ENCODE results near the gene JMJD8. TPM values are rescaled to one million over a fixed set of nuclear protein-coding genes. Genes with fewer than 3 reads are reported as not detected.
A peak's percentile ranks its signal among the peaks of the same experiment; 100 is the strongest.
"Not testable (repeated sequence)": the region's sequence is repeated elsewhere in the genome, so short reads cannot be mapped to it uniquely, and the experiment has no call there.

Gene JMJD8
- total and polyA plus RNA-seq, 2 experiments from 2014 or later = 48.5 to 82.5 TPM

DNA sequence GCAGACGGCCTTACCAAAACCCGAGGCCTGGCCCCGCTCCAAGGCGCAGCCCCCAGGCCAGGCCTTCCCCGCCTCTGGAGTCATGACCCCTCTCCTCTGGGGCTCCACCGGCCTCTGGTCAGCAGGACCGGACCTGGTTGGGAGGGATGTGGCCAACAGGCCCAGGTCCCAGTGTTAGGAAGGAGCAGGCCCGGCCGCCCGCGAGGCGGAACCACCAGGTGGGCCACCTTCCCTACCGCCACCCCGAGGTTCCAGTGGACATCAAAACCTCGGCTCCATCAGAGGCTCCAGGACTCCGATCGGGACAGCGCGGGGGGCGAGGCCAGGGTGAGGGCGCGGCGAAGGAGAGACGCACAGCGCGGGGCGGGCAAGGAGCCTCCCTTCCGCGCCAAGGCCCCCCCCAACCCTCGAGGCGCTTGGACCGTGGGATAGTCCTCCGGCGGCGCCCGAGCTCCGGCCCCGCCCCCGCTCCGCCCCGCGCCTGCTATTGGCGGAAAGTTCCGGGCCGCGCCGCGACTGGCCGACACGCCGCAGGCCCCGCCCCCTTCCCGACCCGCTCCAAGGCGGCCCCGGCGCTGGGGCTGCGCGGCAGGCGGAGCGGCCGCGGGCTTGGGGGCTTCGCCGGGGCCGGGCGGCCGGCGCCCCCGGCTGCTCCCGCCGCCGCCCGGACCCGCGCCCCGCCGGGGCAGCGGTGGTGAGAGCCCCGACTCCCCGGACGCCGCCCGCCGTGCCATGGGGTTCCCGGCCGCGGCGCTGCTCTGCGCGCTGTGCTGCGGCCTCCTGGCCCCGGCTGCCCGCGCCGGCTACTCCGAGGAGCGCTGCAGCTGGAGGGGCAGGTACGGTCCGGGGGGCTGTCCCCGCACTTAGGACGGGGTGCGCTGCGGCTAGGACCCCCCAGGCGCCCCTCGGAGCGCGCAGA, 30.7 kb upstream of the JMJD8 start, which contains the start of gene METRN:
METRN (plus strand) TSS at position 561 of the 919 bp plus-strand sequence; CDS start at position 733, 172 bp downstream.
- peak; percentile 95 for DNase-seq (ENCODE audit: low spot score)
- Histone ChIP-seq H3K4me1 (ENCODE audit: insufficient read depth) (peaks cover 6% of the 10 kb centered on the region; the same call in 1 of the 2 replicates), H3K4me2 (peak within 1 kb of the TSS; percentile 81), H3K27ac (ENCODE audit: low read depth) (no peak within 1 kb of the TSS), H3F3A (replicated peaks; ENCODE audit: low read depth) (no peaks in the 10 kb centered on the region), H3K9me2 (ENCODE audit: insufficient read depth) (no peaks in the 10 kb centered on the region), H3K27me3 (ENCODE audit: insufficient read depth) (peaks cover 53% of the 10 kb centered on the region), H2AFZ (peak within 1 kb of the TSS; percentile 76), H3K79me2 (replicated peaks; ENCODE audit: insufficient read depth) (no peaks in the 10 kb centered on the region), H3K36me3 (ENCODE audit: insufficient read depth) (no peaks in the 10 kb centered on the region), H4K20me1 (replicated peaks; ENCODE audit: insufficient read depth) (no peaks in the 10 kb centered on the region), H3K4me3 (peak within 1 kb of the TSS; percentile 59)
- Mint-ChIP-seq H3K27ac (no peak within 1 kb of the TSS), H3K4me1 (peaks cover 8% of the 10 kb centered on the region; the same call in 2 of the 3 replicates), H3K27me3 (ENCODE audit: insufficient read depth, low read depth, poor library complexity) (peaks cover 37% of the 10 kb centered on the region), H3K9me3 (peaks cover 4% of the 10 kb centered on the region; the same call in 1 of the 3 replicates), H3K36me3 (ENCODE audit: low read depth) (no peaks in the 10 kb centered on the region), H3K4me3 (peak within 1 kb of the TSS; percentile 64)
- TF ChIP-seq ZNF114 (CRISPR knock-in tag; IDR thresholded peaks at IDR 0.05) (no peak), POLR2AphosphoS5 (IDR thresholded peaks at IDR 0.05; ENCODE audit: low read depth) (peak; percentile 28)
- peak; percentile 44 for ATAC-seq

DNA sequence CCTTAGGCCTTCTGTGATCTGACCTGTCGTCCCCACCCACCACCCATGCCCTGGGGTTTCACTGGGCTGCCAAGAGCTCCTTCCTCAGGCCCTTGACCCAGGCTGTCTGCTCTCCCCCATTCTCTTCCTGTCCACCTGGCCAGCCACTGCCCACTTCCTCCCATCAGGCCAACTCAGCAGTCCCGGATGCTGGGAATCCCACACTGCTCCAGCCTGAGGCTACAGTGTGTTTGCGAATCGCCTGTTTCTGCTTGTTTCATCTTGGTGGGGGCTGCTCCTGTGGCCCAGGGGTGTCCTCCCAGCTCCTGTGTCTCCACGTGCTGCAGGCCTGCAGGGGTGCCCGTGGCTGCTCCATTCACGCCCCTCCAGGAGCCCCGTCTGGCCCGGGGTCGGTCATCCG, 29.9 kb upstream of the JMJD8 start:
- no peak overlapping the region for H3K27ac Mint-ChIP-seq
- TF ChIP-seq CREB1 (CRISPR knock-in tag; IDR thresholded peaks at IDR 0.05; ENCODE audit: low read depth) (no peak), NANOG (IDR thresholded peaks at IDR 0.05; ENCODE audit: borderline replicate concordance) (no peak), POLR2AphosphoS5 (IDR thresholded peaks at IDR 0.05; ENCODE audit: low read depth) (no peak)
- TF ChIP-seq, protein P1, sequence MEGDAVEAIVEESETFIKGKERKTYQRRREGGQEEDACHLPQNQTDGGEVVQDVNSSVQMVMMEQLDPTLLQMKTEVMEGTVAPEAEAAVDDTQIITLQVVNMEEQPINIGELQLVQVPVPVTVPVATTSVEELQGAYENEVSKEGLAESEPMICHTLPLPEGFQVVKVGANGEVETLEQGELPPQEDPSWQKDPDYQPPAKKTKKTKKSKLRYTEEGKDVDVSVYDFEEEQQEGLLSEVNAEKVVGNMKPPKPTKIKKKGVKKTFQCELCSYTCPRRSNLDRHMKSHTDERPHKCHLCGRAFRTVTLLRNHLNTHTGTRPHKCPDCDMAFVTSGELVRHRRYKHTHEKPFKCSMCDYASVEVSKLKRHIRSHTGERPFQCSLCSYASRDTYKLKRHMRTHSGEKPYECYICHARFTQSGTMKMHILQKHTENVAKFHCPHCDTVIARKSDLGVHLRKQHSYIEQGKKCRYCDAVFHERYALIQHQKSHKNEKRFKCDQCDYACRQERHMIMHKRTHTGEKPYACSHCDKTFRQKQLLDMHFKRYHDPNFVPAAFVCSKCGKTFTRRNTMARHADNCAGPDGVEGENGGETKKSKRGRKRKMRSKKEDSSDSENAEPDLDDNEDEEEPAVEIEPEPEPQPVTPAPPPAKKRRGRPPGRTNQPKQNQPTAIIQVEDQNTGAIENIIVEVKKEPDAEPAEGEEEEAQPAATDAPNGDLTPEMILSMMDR (conservative IDR thresholded peaks at IDR 0.05; ENCODE audit: low read depth in 2 of 2) = no peak
- Histone ChIP-seq H3K27me3 (ENCODE audit: insufficient read depth) (peaks cover 54% of the 10 kb centered on the region), H2AFZ (no peak overlapping the region; the same call in 1 of the 2 replicates), H3F3A (replicated peaks; ENCODE audit: low read depth) (no peaks in the 10 kb centered on the region), H3K4me2 (no peak overlapping the region), H4K20me1 (replicated peaks; ENCODE audit: insufficient read depth) (no peaks in the 10 kb centered on the region), H3K4me3 (peak overlapping the region; percentile 47; the same call in 1 of the 2 replicates), H3K79me2 (replicated peaks; ENCODE audit: insufficient read depth) (no peaks in the 10 kb centered on the region), H3K9me2 (ENCODE audit: insufficient read depth) (no peaks in the 10 kb centered on the region), H3K27ac (ENCODE audit: low read depth) (no peak overlapping the region), H3K4me1 (ENCODE audit: insufficient read depth) (peaks cover 4% of the 10 kb centered on the region; the same call in 1 of the 2 replicates), H3K36me3 (ENCODE audit: insufficient read depth) (no peaks in the 10 kb centered on the region)
- DNase-seq (ENCODE audit: low spot score) (no peak), ATAC-seq (no peak)
- H3K36me3 Mint-ChIP-seq (ENCODE audit: low read depth) = no peaks in the 10 kb centered on the region
- H3K4me1 Mint-ChIP-seq = peaks cover 5% of the 10 kb centered on the region; the same call in 2 of the 3 replicates
- H3K27me3 Mint-ChIP-seq (ENCODE audit: insufficient read depth, low read depth, poor library complexity) = peaks cover 42% of the 10 kb centered on the region
- H3K4me3 Mint-ChIP-seq = no peak overlapping the region
- H3K9me3 Mint-ChIP-seq = peaks cover 4% of the 10 kb centered on the region; the same call in 1 of the 3 replicates

DNA sequence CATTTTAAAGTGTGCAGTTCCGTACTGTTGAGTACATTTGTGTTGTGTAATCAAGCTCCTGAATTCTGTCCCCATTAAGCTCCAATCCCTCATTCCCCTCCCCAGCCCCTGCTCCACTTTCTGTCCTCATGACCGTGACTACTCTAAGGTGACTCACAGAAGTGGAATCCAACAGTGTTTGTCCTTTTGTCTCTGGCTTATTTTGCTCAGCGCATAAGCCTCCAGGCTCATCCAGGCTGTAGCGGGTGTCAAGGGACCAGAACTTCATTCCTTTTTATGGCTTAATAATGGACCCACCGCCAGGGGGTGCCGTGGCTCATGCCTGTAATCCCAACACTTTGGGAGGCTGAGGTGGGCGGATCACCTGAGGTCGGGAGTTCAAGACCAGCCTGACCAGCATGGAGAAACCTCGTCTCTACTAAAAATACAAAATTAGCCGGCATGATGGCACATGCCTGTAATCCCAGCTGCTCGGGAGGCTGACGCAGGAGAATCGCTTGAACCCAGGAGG, 28.7 kb upstream of the JMJD8 start:
- not testable (repeated sequence) for H3K4me1 Mint-ChIP-seq; H3F3A ChIP-seq (replicated peaks; ENCODE audit: low read depth); H2AFZ ChIP-seq; H3K79me2 ChIP-seq (replicated peaks; ENCODE audit: insufficient read depth); H4K20me1 ChIP-seq (replicated peaks; ENCODE audit: insufficient read depth); H3K4me3 ChIP-seq; H3K36me3 Mint-ChIP-seq (ENCODE audit: low read depth); H3K9me3 Mint-ChIP-seq; H3K27ac ChIP-seq (ENCODE audit: low read depth); H3K4me3 Mint-ChIP-seq; H3K4me1 ChIP-seq (ENCODE audit: insufficient read depth); H3K36me3 ChIP-seq (ENCODE audit: insufficient read depth); H3K27ac Mint-ChIP-seq; H3K9me2 ChIP-seq (ENCODE audit: insufficient read depth); ATAC-seq; H3K4me2 ChIP-seq
- DNase-seq (ENCODE audit: low spot score) = peak; percentile 89
- H3K27me3 Mint-ChIP-seq (ENCODE audit: insufficient read depth, low read depth, poor library complexity) = peaks cover 51% of the 10 kb centered on the region
- TF ChIP-seq, protein P1 (conservative IDR thresholded peaks at IDR 0.05; ENCODE audit: low read depth in 2 of 2) = peak; percentile 66 to 77
- H3K27me3 ChIP-seq (ENCODE audit: insufficient read depth) = peaks cover 67% of the 10 kb centered on the region
